Measurements from ENCODE around the gene CDH20. TPM values are rescaled to one million over a fixed set of nuclear protein-coding genes. Genes with fewer than 3 reads are reported as not detected.

The CDH20 gene
- total RNA-seq, 1 experiment from 2014 or later, result not detected

GRCh38 chr18:61596296-61596695 lies 263.1 kb downstream of the CDH20 start:
- Histone ChIP-seq H3K9me2 (ENCODE audit: insufficient read depth) (no peaks in the 10 kb centered on the region), H3K9me3 (ENCODE audit: control insufficient read depth in 1 of 2, insufficient read depth in 1 of 2, low read depth in 1 of 2, low read length in 2 of 2) (no peaks in the 10 kb centered on the region), H3K4me3 (replicated peaks in 1 of 2; ENCODE audit: low read depth in 1 of 2, low read length in 2 of 2) (no peak overlapping the region), H3K27ac (ENCODE audit: low read depth, low read length) (no peak overlapping the region), H4K20me1 (ENCODE audit: insufficient read depth) (no peaks in the 10 kb centered on the region), H3K79me2 (ENCODE audit: insufficient read depth, low read length) (no peaks in the 10 kb centered on the region), H3K4me1 (ENCODE audit: control insufficient read depth in 1 of 2, insufficient read depth in 2 of 2, low read length in 2 of 2) (peaks cover under 1 to 2% of the 10 kb centered on the region in 2 experiments; a peak in 1 of 4 replicates), H2AFZ (ENCODE audit: low read depth, low read length, poor library complexity, severe bottlenecking) (no peak overlapping the region), H3K36me3 (ENCODE audit: control insufficient read depth in 1 of 2, insufficient read depth in 2 of 2, low read length in 2 of 2) (no peaks in the 10 kb centered on the region), H3K4me2 (ENCODE audit: low read length) (no peak overlapping the region), H3K9ac (ENCODE audit: low read length) (no peak overlapping the region), H3K27me3 (ENCODE audit: insufficient read depth, low read length) (no peaks in the 10 kb centered on the region)
- ChIA-PET CTCF (no interaction called here), RAD21 (ENCODE audit: low non-redundant PET in 1 of 2, low total read pairs in 2 of 2, uncharacterized antibody in 2 of 2, unreplicated experiment in 2 of 2) (interaction anchor here in 1 of 2 experiments (1.0 kb wide), 1 partner anchor 12 kb away, joined by 3 read pairs; no protein-coding TSS in a partner anchor), POLR2A (interaction anchor here (1.6 kb wide), 1 partner anchor 11 kb away, joined by 7 read pairs; no protein-coding TSS in a partner anchor)
- no peak for TF ChIP-seq EZH2phosphoT487 (IDR thresholded peaks at IDR 0.05; ENCODE audit: borderline replicate concordance)
- TF ChIP-seq SIN3A (IDR thresholded peaks at IDR 0.05; ENCODE audit: low read depth), result no peak
- TF ChIP-seq YY1 (IDR thresholded peaks at IDR 0.05; ENCODE audit: extremely low read depth, insufficient replicate concordance, low read depth, low read length), result no peak
- no peak for TF ChIP-seq POLR2AphosphoS5 (IDR thresholded peaks at IDR 0.05; ENCODE audit: low read depth, low read length)
- TF ChIP-seq EGR1 (IDR thresholded peaks at IDR 0.05; ENCODE audit: low read depth), result no peak
- TF ChIP-seq FOSL1 (IDR thresholded peaks at IDR 0.05; ENCODE audit: low read depth), result no peak
- TF ChIP-seq SRF (IDR thresholded peaks at IDR 0.05; ENCODE audit: low read depth), result no peak
- TF ChIP-seq MAX (IDR thresholded peaks at IDR 0.05), result no peak
- no peak for TF ChIP-seq CBX3 (IDR thresholded peaks at IDR 0.05; ENCODE audit: low read depth)
- TF ChIP-seq TCF7L2 (IDR thresholded peaks at IDR 0.05; ENCODE audit: borderline replicate concordance, extremely low read depth, insufficient read depth, insufficient read length), result no peak
- no TSS peak for BruUV-seq (replicated peaks)
- intact Hi-C loops (cut with micrococcal nuclease), result no loop called here
- DNase-seq (ENCODE audit: low read depth, low spot score) (no peak), ATAC-seq (no peak)

- H3K27ac ChIP-seq (ENCODE audit: low read depth, low read length), result no peak overlapping the region
- POLR2A ChIA-PET, result interaction anchor here (1.6 kb wide), 1 partner anchor 10 kb away, joined by 7 read pairs; no protein-coding TSS in a partner anchor
- no peaks in the 10 kb centered on the region for H3K9me3 ChIP-seq (ENCODE audit: control insufficient read depth in 1 of 2, insufficient read depth in 1 of 2, low read depth in 1 of 2, low read length in 2 of 2)
- DNase-seq (ENCODE audit: low read depth, low spot score) (no peak), ATAC-seq (no peak)
- H3K9me2 ChIP-seq (ENCODE audit: insufficient read depth), result no peaks in the 10 kb centered on the region
- H3K27me3 ChIP-seq (ENCODE audit: insufficient read depth, low read length), result no peaks in the 10 kb centered on the region
- no peaks in the 10 kb centered on the region for H3K36me3 ChIP-seq (ENCODE audit: control insufficient read depth in 1 of 2, insufficient read depth in 2 of 2, low read length in 2 of 2)
- intact Hi-C loops (cut with micrococcal nuclease), result no loop called here
- RAD21 ChIA-PET (ENCODE audit: low non-redundant PET in 1 of 2, low total read pairs in 2 of 2, uncharacterized antibody in 2 of 2, unreplicated experiment in 2 of 2), result interaction anchor here in 1 of 2 experiments (1.0 kb wide), 1 partner anchor 13 kb away, joined by 3 read pairs; no protein-coding TSS in a partner anchor
- TF ChIP-seq EGR1 (IDR thresholded peaks at IDR 0.05; ENCODE audit: low read depth), result no peak
- TF ChIP-seq SRF (IDR thresholded peaks at IDR 0.05; ENCODE audit: low read depth), result no peak
- no peak for TF ChIP-seq JUND (IDR thresholded peaks at IDR 0.05)
- TF ChIP-seq TCF7L2 (IDR thresholded peaks at IDR 0.05; ENCODE audit: borderline replicate concordance, extremely low read depth, insufficient read depth, insufficient read length), result no peak
- TF ChIP-seq YY1 (IDR thresholded peaks at IDR 0.05; ENCODE audit: extremely low read depth, insufficient replicate concordance, low read depth, low read length), result no peak
- TF ChIP-seq SP1 (IDR thresholded peaks at IDR 0.05; ENCODE audit: low read depth), result no peak
- no peak for TF ChIP-seq EZH2 (IDR thresholded peaks at IDR 0.05)
- no peak for TF ChIP-seq ATF3 (IDR thresholded peaks at IDR 0.05)
- peaks cover 7 to 11% of the 10 kb centered on the region in 2 experiments; a peak in 3 of 4 replicates for H3K4me1 ChIP-seq (ENCODE audit: control insufficient read depth in 1 of 2, insufficient read depth in 2 of 2, low read length in 2 of 2)
- H3K79me2 ChIP-seq (ENCODE audit: insufficient read depth, low read length), result no peaks in the 10 kb centered on the region
- no TSS peak for BruUV-seq (replicated peaks)
- H4K20me1 ChIP-seq (ENCODE audit: insufficient read depth), result no peaks in the 10 kb centered on the region
- no peak overlapping the region for H2AFZ ChIP-seq (ENCODE audit: low read depth, low read length, poor library complexity, severe bottlenecking)
- H3K4me3 ChIP-seq (replicated peaks in 1 of 2; ENCODE audit: low read depth in 1 of 2, low read length in 2 of 2), result no peak overlapping the region
- H3K4me2 ChIP-seq (ENCODE audit: low read length), result no peak overlapping the region
- CTCF ChIA-PET, result interaction anchor here (1.0 kb wide), 1 partner anchor 10 kb away, joined by 3 read pairs; no protein-coding TSS in a partner anchor
- no peak overlapping the region for H3K9ac ChIP-seq (ENCODE audit: low read length)
Observed at GRCh38 chr18:61597316-61597715, 264.1 kb downstream of the CDH20 start.
